ENCODE data around the gene MYO5B. TPM values are rescaled to one million over a fixed set of nuclear protein-coding genes. Genes with fewer than 3 reads are reported as not detected.

MYO5B gene
- total and polyA plus RNA-seq, 2 donors (not counting 1 experiment from before 2014, with no cell fraction given): 0.30 to 1.7 TPM

GRCh38 chr18:50182511-50182910, 12.4 kb downstream of the MYO5B start:
- Mint-ChIP-seq H3K4me3 (no peak overlapping the region), H3K27ac (no peak overlapping the region), H3K27me3 (peaks cover 45% of the 10 kb centered on the region), H3K9me3 (ENCODE audit: insufficient read depth) (no peaks in the 10 kb centered on the region), H3K4me1 (no peaks in the 10 kb centered on the region)
- Histone ChIP-seq H3K9me3 (ENCODE audit: control extremely low read depth in 1 of 3, control insufficient read depth in 2 of 3, insufficient read depth in 1 of 3, low read length in 2 of 3) (no peaks in the 10 kb centered on the region), H3K79me2 (ENCODE audit: control insufficient read depth, insufficient read depth, low read length) (no peaks in the 10 kb centered on the region), H3K27me3 (replicated peaks in 1 of 4; ENCODE audit: control extremely low read depth in 1 of 4, control insufficient read depth in 3 of 4, insufficient read depth in 4 of 4, low read length in 3 of 4) (peaks cover 0 to 28% (median 2%) of the 10 kb centered on the region in 4 experiments), H2AFZ (ENCODE audit: insufficient read depth, low read depth, low read length, poor library complexity, severe bottlenecking) (no peak overlapping the region), H3K4me1 (ENCODE audit: control insufficient read depth in 2 of 2, insufficient read depth in 2 of 2, low read length in 2 of 2) (no peaks in the 10 kb centered on the region), H3K36me3 (replicated peaks in 1 of 2; ENCODE audit: control extremely low read depth in 1 of 2, control insufficient read depth in 1 of 2, extremely low read depth in 1 of 2, insufficient read depth in 2 of 2, low read length in 1 of 2) (no peaks in the 10 kb centered on the region), H4K20me1 (ENCODE audit: control insufficient read depth, insufficient read depth, low read length, poor library complexity, severe bottlenecking) (no peaks in the 10 kb centered on the region), H3K27ac (ENCODE audit: low read length in 2 of 2) (no peak overlapping the region), H3K9ac (ENCODE audit: low read length) (no peak overlapping the region), H3K4me2 (replicated peaks; ENCODE audit: low read depth, low read length, poor library complexity, severe bottlenecking) (no peak overlapping the region), H3K4me3 (ENCODE audit: control extremely low read depth in 1 of 5, extremely low read depth in 1 of 5, insufficient read depth in 1 of 5, low read depth in 2 of 5, low read length in 4 of 5) (no peak overlapping the region)
- ChIA-PET CTCF (no interaction called here), POLR2A (no interaction called here)
- ATAC-seq (ENCODE audit: low read depth) (no peak), DNase-seq (no peak)
- TF ChIP-seq, protein P1, sequence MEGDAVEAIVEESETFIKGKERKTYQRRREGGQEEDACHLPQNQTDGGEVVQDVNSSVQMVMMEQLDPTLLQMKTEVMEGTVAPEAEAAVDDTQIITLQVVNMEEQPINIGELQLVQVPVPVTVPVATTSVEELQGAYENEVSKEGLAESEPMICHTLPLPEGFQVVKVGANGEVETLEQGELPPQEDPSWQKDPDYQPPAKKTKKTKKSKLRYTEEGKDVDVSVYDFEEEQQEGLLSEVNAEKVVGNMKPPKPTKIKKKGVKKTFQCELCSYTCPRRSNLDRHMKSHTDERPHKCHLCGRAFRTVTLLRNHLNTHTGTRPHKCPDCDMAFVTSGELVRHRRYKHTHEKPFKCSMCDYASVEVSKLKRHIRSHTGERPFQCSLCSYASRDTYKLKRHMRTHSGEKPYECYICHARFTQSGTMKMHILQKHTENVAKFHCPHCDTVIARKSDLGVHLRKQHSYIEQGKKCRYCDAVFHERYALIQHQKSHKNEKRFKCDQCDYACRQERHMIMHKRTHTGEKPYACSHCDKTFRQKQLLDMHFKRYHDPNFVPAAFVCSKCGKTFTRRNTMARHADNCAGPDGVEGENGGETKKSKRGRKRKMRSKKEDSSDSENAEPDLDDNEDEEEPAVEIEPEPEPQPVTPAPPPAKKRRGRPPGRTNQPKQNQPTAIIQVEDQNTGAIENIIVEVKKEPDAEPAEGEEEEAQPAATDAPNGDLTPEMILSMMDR (IDR thresholded peaks at IDR 0.05): no peak
- TF ChIP-seq EZH2 (IDR thresholded peaks at IDR 0.05; ENCODE audit: borderline replicate concordance, insufficient read depth, low read depth, low read length, poor library complexity, severe bottlenecking): no peak
- intact Hi-C loops (cut with micrococcal nuclease): no loop called here
- 40% methylated on average over 1 of the region's 1 CpG for WGBS (ENCODE audit: insufficient coverage)

DNA sequence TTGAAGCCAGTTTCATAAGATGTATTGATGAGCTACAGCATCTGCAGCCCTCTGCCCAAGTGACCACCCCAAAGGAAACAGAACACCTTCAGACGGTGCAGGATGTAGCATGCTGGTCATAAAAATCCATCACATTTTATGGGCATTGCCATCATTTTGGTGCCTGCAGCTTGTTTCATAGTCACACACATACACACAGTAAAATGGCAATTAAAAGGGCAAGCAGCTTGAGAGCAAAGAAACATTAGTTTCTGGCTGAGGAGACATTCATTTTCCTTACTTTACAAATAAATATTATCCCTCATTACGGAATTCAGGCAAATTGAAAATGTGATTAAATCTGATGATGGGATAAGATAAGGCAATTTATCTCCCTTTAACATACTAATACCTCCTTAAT, 13.4 kb downstream of the MYO5B start:
- Histone ChIP-seq H3K27ac (ENCODE audit: low read length in 2 of 2) (no peak overlapping the region), H4K20me1 (ENCODE audit: control insufficient read depth, insufficient read depth, low read length, poor library complexity, severe bottlenecking) (no peaks in the 10 kb centered on the region), H3K4me1 (ENCODE audit: control insufficient read depth in 2 of 2, insufficient read depth in 2 of 2, low read length in 2 of 2) (no peaks in the 10 kb centered on the region), H3K79me2 (ENCODE audit: control insufficient read depth, insufficient read depth, low read length) (no peaks in the 10 kb centered on the region), H3K9ac (ENCODE audit: low read length) (no peak overlapping the region), H3K36me3 (replicated peaks in 1 of 2; ENCODE audit: control extremely low read depth in 1 of 2, control insufficient read depth in 1 of 2, extremely low read depth in 1 of 2, insufficient read depth in 2 of 2, low read length in 1 of 2) (no peaks in the 10 kb centered on the region), H3K4me2 (replicated peaks; ENCODE audit: low read depth, low read length, poor library complexity, severe bottlenecking) (no peak overlapping the region), H2AFZ (ENCODE audit: insufficient read depth, low read depth, low read length, poor library complexity, severe bottlenecking) (no peak overlapping the region), H3K9me3 (ENCODE audit: control extremely low read depth in 1 of 3, control insufficient read depth in 2 of 3, insufficient read depth in 1 of 3, low read length in 2 of 3) (no peaks in the 10 kb centered on the region), H3K4me3 (ENCODE audit: control extremely low read depth in 1 of 5, extremely low read depth in 1 of 5, insufficient read depth in 1 of 5, low read depth in 2 of 5, low read length in 4 of 5) (no peak overlapping the region), H3K27me3 (replicated peaks in 1 of 4; ENCODE audit: control extremely low read depth in 1 of 4, control insufficient read depth in 3 of 4, insufficient read depth in 4 of 4, low read length in 3 of 4) (peaks cover 0 to 28% (median 4%) of the 10 kb centered on the region in 4 experiments)
- POLR2A ChIA-PET: no interaction called here
- Mint-ChIP-seq H3K9me3 (ENCODE audit: insufficient read depth) (no peaks in the 10 kb centered on the region), H3K4me1 (no peaks in the 10 kb centered on the region), H3K4me3 (no peak overlapping the region), H3K27ac (no peak overlapping the region), H3K27me3 (peaks cover 42% of the 10 kb centered on the region)
- no CpG with 5 or more reads among the region's 2 CpGs for WGBS (ENCODE audit: insufficient coverage)
- CTCF ChIA-PET: no interaction called here
- no peak for ATAC-seq (ENCODE audit: low read depth)
- DNase-seq: no peak
- intact Hi-C loops (cut with micrococcal nuclease): no loop called here
- TF ChIP-seq EZH2 (IDR thresholded peaks at IDR 0.05; ENCODE audit: borderline replicate concordance, insufficient read depth, low read depth, low read length, poor library complexity, severe bottlenecking): no peak
- TF ChIP-seq, protein P1 (IDR thresholded peaks at IDR 0.05): no peak

Measured in B cell (primary cell).